H1 (cell line): ENCODE data around the gene ZNF366. TPM values are rescaled to one million over a fixed set of nuclear protein-coding genes. Genes with fewer than 3 reads are reported as not detected.

ENCODE experiments used
- CHD2 ChIP-seq: IDR thresholded peaks from 2 replicates; pipeline ENCODE4 v1.6.1; 2012; ENCODE audit warnings: low read length, improper control_type of control experiment
- GTF2F1 ChIP-seq: IDR thresholded peaks from 2 replicates; pipeline ENCODE4 v1.6.1; 2012; ENCODE audit warnings: low read depth, low read length, improper control_type of control experiment, borderline replicate concordance
- polyA plus RNA-seq, 7 experiments: library from polyadenylated mRNA; depleted of rRNA in 3 of 7; stranded (reverse) in 5 of 7; unstranded in 2 of 7; fragments of >200 nt in 5 of 7; fragments of 200-250 nt in 2 of 7; gene quantifications; 1 replicate in 5 of 7; 2 replicates in 1 of 7; 4 replicates in 1 of 7; pipeline versions ENCODE4 v1.2.1 to v1.2.3, GENCODE V29; 2011 to 2013; ENCODE audit warnings: missing spikeins in 2 of 7, mixed read lengths in 2 of 7
- total RNA-seq: library from RNA; stranded (reverse); fragmentation: NEBNext Ultra II Directional; extraction: Animal tissue kit (Norgen Biotek cat#: 25700); gene quantifications from 2 replicates; pipeline ENCODE4 v1.2.1, GENCODE V29; 2021

ZNF366 gene
- total and polyA plus RNA-seq, 2 of the 8 experiments (the other 6 are each of a cell fraction or from before 2014, with no cell fraction given) = not detected

DNA sequence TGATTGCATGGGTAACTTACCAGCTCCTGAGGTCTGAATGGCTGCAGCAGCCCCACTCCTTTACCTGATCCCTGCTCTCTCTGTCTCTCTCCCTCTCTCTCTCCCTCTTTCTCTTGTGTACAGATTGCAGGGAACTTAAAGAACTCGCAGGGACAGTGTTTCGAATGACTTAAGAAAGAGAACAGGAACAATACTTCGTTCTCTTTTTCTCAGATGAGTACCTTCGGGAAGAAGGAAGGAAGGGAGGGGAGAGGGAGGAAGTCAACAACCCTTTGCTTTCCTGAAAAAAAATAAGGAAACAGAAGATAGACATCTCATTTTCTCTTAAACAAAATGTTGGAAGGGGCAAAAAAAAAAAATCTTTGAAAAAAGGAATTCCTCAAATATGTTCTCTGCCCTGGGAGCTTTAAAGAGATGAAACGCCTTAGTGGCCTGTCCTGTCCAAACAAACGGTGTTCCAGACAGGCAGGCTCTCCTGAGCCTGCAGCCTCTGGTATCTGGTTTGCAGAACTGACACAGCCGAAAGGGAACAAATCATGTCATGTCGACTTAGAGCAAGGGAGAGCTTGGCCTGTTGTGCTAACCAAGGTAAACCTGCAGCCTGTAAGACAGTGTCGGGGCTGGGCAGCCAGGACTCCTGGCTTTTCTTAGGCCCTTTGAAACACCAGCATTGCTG, at the start of gene ZNF366 (continued):
- TF ChIP-seq GTF2F1 (no peak), CHD2 (no peak)
